Panc1 (cell line): ENCODE data around the gene KAT6B. TPM values are rescaled to one million over a fixed set of nuclear protein-coding genes. Genes with fewer than 3 reads are reported as not detected.

Source experiments
- ATAC-seq: fragments of 200-7000 bp; cut with Tn5 transposase; 2 replicates; pipeline ENCODE4 v1.9.1; 2020; ENCODE audit warnings: mild to moderate bottlenecking, moderate library complexity
- BruUV-seq: library from RNA; stranded (reverse); fragments of 400-500 nt; replicated peaks from 2 replicates; lab custom pipeline; 2021; lab: Mats Ljungman, UMichigan
- CTCF ChIA-PET: fragments of 300-600 bp; sonication (Branson Sonifier 250); formaldehyde crosslinking; loops from one replicate; lab custom pipeline; 2022; ENCODE audit warnings: antibody characterized with exemption; lab: Charles Lee
- POLR2A ChIA-PET: fragments of 300-600 bp; sonication (Branson Sonifier 250); formaldehyde crosslinking; loops from one replicate; lab custom pipeline; 2022; ENCODE audit warnings: antibody characterized with exemption; lab: Charles Lee
- DNase-seq: peaks from one replicate; pipeline ENCODE4 v3.0.0-alpha.2; 2010; ENCODE audit warnings: low read depth, low spot score
- H3K27ac ChIP-seq: 2 replicates; pipeline ENCODE4 v1.5.1; 2011; ENCODE audit warnings: mild to moderate bottlenecking, low read length, inconsistent platforms
- H3K27me3 ChIP-seq: fragments of 200-500 bp; sonication (Bioruptor generic); 2 replicates; pipeline ENCODE4 v1.6.0; 2014; ENCODE audit warnings: low read length, inconsistent platforms; ENCODE audit not compliant: control insufficient read depth, insufficient read depth
- H3K36me3 ChIP-seq: fragments of 200-500 bp; sonication (Bioruptor generic); 2 replicates; pipeline ENCODE4 v1.5.1; 2014; ENCODE audit warnings: inconsistent platforms, mild to moderate bottlenecking, low read length, moderate library complexity; ENCODE audit not compliant: control insufficient read depth, insufficient read depth
- H3K4me1 ChIP-seq: 2 replicates; pipeline ENCODE4 v1.5.1; 2011; ENCODE audit warnings: inconsistent platforms, mild to moderate bottlenecking, low read length, moderate library complexity; ENCODE audit not compliant: control insufficient read depth, insufficient read depth
- H3K4me3 ChIP-seq, 2 experiments: 2 replicates each; pipeline ENCODE4 v1.5.1; 2011 to 2012; ENCODE audit warnings: low read depth in 2 of 2, low read length in 2 of 2, mild to moderate bottlenecking in 2 of 2, inconsistent platforms in 1 of 2, moderate library complexity in 1 of 2
- H3K9me3 ChIP-seq: fragments of 200-500 bp; sonication (Bioruptor generic); 2 replicates; pipeline ENCODE4 v1.5.1; 2014; ENCODE audit warnings: low read depth, mild to moderate bottlenecking, inconsistent platforms, low read length, moderate library complexity; ENCODE audit not compliant: control insufficient read depth, insufficient read depth
- CTCF ChIP-seq: fragments of 450-650 bp; IDR thresholded peaks from 2 replicates; pipeline ENCODE4 v1.5.1; 2017; ENCODE audit warnings: mild to moderate bottlenecking
- POLR2AphosphoS5 ChIP-seq: IDR thresholded peaks from 2 replicates; pipeline ENCODE4 v1.6.1; 2012; ENCODE audit warnings: mild to moderate bottlenecking, low read depth, low read length, moderate library complexity
- SIN3A ChIP-seq: IDR thresholded peaks from 2 replicates; pipeline ENCODE4 v1.6.1; 2012; ENCODE audit warnings: low read depth, mild to moderate bottlenecking, low read length, moderate library complexity, borderline replicate concordance; ENCODE audit not compliant: insufficient read depth
- TCF7L2 ChIP-seq: IDR thresholded peaks from 2 replicates; pipeline ENCODE4 v1.6.1; 2011; ENCODE audit warnings: mild to moderate bottlenecking, low read depth, low read length, inconsistent platforms
- in situ Hi-C: cut with HindIII; loops from 2 replicates; pipeline ENCODE4 v1.10.0; 2016; ENCODE audit warnings: low sequenced_read_pairs, low pct_unique_long_range_greater_than_20kb
- intact Hi-C: fragments of 100-400 bp; cut with micrococcal nuclease; formaldehyde crosslinking; loops from one replicate; pipeline ENCODE4 v1.10.0; 2022; ENCODE audit not compliant: unreplicated experiment
- total RNA-seq: library from RNA; stranded (reverse); gene quantifications from one replicate; pipeline ENCODE4 v1.2.1, GENCODE V29; 2021; ENCODE audit not compliant: unreplicated experiment
- TF ChIP-seq, protein P1 (sequence below), 2 experiments: IDR thresholded peaks; 2 replicates each; pipeline ENCODE4 v1.6.1; 2011 to 2012; ENCODE audit warnings: low read depth in 2 of 2, control low read depth in 1 of 2, low read length in 1 of 2, mild to moderate bottlenecking in 1 of 2, moderate library complexity in 1 of 2; ENCODE audit not compliant: insufficient read depth in 1 of 2

KAT6B gene
- total RNA-seq, 1 experiment from 2014 or later, result 31.1 TPM

DNA sequence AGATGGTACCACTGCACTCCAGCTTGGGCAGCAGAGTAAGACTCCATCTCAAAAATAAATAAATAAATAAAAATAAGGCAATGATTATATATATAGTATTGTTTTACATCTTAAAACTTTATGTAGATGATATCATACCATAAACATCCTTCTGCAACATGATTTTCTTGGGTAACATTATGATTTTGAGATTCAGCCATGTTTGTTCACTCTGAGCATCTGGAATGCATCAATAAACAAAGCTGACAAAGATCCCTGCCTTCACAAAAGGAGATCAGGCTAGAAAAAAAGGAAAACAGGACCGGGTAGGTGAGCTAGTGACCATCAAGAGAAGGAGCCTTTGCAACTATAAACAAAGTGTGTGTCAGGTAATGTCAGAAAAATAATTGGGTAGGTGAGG is 31.9 kb upstream of the KAT6B start:
- H3K27ac ChIP-seq, result no peak overlapping the region
- H3K36me3 ChIP-seq, result no peaks in the 10 kb centered on the region
- CTCF ChIA-PET, result no interaction called here
- no TSS peak for BruUV-seq
- POLR2A ChIA-PET, result no interaction called here
- ATAC-seq (no peak), DNase-seq (no peak)
- no peak overlapping the region for H3K4me3 ChIP-seq
- no peaks in the 10 kb centered on the region for H3K27me3 ChIP-seq
- intact Hi-C loops, result no loop called here
- TF ChIP-seq CTCF (no peak), SIN3A (no peak), TCF7L2 (no peak), POLR2AphosphoS5 (no peak)
- TF ChIP-seq, protein P1, sequence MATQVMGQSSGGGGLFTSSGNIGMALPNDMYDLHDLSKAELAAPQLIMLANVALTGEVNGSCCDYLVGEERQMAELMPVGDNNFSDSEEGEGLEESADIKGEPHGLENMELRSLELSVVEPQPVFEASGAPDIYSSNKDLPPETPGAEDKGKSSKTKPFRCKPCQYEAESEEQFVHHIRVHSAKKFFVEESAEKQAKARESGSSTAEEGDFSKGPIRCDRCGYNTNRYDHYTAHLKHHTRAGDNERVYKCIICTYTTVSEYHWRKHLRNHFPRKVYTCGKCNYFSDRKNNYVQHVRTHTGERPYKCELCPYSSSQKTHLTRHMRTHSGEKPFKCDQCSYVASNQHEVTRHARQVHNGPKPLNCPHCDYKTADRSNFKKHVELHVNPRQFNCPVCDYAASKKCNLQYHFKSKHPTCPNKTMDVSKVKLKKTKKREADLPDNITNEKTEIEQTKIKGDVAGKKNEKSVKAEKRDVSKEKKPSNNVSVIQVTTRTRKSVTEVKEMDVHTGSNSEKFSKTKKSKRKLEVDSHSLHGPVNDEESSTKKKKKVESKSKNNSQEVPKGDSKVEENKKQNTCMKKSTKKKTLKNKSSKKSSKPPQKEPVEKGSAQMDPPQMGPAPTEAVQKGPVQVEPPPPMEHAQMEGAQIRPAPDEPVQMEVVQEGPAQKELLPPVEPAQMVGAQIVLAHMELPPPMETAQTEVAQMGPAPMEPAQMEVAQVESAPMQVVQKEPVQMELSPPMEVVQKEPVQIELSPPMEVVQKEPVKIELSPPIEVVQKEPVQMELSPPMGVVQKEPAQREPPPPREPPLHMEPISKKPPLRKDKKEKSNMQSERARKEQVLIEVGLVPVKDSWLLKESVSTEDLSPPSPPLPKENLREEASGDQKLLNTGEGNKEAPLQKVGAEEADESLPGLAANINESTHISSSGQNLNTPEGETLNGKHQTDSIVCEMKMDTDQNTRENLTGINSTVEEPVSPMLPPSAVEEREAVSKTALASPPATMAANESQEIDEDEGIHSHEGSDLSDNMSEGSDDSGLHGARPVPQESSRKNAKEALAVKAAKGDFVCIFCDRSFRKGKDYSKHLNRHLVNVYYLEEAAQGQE (IDR thresholded peaks at IDR 0.05; ENCODE audit: insufficient read depth in 1 of 2, low read depth in 2 of 2, low read length in 1 of 2), result no peak
- in situ Hi-C loops, result no loop called here
- no peaks in the 10 kb centered on the region for H3K4me1 ChIP-seq
- H3K9me3 ChIP-seq, result no peaks in the 10 kb centered on the region

DNA sequence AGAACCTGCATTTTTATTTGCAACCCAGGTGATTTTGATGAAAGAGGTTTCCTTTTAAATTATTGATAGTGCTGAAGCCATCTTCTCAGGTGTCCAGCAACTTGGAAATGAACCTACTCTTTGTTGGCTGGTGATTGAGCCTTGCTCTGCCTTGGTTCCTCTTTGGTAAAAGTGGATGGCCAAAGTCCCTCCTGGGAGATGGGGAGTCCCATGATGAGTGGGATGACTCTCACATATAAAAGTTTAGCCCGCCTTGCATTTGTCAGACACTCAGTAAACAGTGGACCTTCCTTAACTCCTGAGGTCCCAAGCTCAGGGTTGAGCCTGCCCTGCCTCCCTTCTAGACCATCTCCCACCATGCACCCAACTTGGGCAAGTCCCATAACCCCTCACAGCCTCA is 28.9 kb upstream of the KAT6B start:
- no TSS peak for BruUV-seq
- ChIA-PET POLR2A (no interaction called here), CTCF (no interaction called here)
- intact Hi-C loops, result no loop called here
- Histone ChIP-seq H3K27me3 (no peaks in the 10 kb centered on the region), H3K9me3 (no peaks in the 10 kb centered on the region), H3K36me3 (no peaks in the 10 kb centered on the region), H3K4me3 (no peak overlapping the region), H3K27ac (no peak overlapping the region), H3K4me1 (no peaks in the 10 kb centered on the region)
- in situ Hi-C loops, result no loop called here
- TF ChIP-seq TCF7L2 (no peak), POLR2AphosphoS5 (no peak), CTCF (no peak), SIN3A (no peak)
- TF ChIP-seq, protein P1 (IDR thresholded peaks at IDR 0.05; ENCODE audit: insufficient read depth in 1 of 2, low read depth in 2 of 2, low read length in 1 of 2), result no peak
- no peak for ATAC-seq
- no peak for DNase-seq
